HL-60 (cell line): ENCODE data around the gene TSC2.

Source experiments
- POLR2AphosphoS5 ChIP-seq: IDR thresholded peaks from 2 replicates; pipeline ENCODE4 v1.6.1; 2012; ENCODE audit warnings: low read depth
- SPI1 ChIP-seq: IDR thresholded peaks from 2 replicates; pipeline ENCODE4 v1.6.1; 2012; ENCODE audit warnings: low read depth, mild to moderate bottlenecking, borderline replicate concordance
- TF ChIP-seq, protein P1 (sequence below): IDR thresholded peaks from one replicate; pipeline ENCODE4 v1.5.1; 2011; ENCODE audit warnings: low read length, control low read depth, inconsistent platforms; ENCODE audit not compliant: insufficient read depth

DNA sequence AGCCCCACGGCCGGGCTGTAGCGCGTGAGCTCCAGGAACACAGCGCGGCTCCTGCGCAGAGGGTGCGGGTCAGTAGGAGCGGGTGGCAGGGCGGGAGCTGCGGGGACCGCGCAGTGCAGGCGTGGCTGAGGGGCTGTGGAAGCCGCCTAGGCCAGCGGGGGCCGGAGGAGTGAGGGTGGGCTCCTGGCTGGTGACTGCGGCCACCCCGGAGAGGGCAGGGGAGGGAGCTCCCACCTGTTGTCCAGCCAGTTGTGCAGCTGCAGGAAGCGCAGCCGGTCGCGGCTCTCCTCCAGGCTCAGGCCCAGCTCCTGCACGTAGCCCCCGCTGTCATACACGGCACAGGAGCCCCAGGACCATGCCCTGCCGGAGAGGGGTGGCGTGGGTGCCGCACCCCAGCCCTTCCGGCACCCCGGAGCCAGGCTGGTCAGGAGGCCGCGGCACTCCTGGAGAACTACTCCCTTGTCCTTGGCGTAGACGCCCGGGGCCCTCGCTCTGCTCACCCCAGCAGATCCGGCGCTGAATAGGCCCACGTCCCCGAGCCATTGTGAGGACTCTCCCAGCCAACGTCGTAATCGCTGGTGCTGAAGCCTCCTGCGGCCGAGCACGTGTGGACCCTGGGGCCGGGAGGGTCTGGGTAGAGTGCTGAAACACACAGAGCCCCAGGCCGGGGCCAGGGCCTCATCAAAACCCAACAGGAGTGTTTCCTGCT is 43.9 kb downstream of the TSC2 start:
- TF ChIP-seq, protein P1, sequence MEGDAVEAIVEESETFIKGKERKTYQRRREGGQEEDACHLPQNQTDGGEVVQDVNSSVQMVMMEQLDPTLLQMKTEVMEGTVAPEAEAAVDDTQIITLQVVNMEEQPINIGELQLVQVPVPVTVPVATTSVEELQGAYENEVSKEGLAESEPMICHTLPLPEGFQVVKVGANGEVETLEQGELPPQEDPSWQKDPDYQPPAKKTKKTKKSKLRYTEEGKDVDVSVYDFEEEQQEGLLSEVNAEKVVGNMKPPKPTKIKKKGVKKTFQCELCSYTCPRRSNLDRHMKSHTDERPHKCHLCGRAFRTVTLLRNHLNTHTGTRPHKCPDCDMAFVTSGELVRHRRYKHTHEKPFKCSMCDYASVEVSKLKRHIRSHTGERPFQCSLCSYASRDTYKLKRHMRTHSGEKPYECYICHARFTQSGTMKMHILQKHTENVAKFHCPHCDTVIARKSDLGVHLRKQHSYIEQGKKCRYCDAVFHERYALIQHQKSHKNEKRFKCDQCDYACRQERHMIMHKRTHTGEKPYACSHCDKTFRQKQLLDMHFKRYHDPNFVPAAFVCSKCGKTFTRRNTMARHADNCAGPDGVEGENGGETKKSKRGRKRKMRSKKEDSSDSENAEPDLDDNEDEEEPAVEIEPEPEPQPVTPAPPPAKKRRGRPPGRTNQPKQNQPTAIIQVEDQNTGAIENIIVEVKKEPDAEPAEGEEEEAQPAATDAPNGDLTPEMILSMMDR: no peak
- TF ChIP-seq POLR2AphosphoS5: no peak
- no peak for TF ChIP-seq SPI1
